Fibroblast of lung (primary cell): ENCODE data around the gene MYO18B.

ENCODE experiments used
- CTCF ChIP-seq, 2 donors: IDR thresholded peaks in 1 of 2; conservative IDR thresholded peaks in 1 of 2; 1 replicate in 1 of 2; 2 replicates in 1 of 2; pipeline ENCODE4 v1.5.1; 2011 to 2012; ENCODE audit warnings: low read length in 2 of 2, control low read depth in 1 of 2, inconsistent platforms in 1 of 2, low read depth in 1 of 2, mild to moderate bottlenecking in 1 of 2
- EZH2 ChIP-seq: IDR thresholded peaks from 2 replicates; pipeline ENCODE4 v1.5.1; 2012; ENCODE audit warnings: low read length, control low read depth, mild to moderate bottlenecking; ENCODE audit errors: missing control alignments

GRCh38 chr22:25766418-25766817 is 24.4 kb downstream of the MYO18B start:
- TF ChIP-seq CTCF (conservative IDR thresholded peaks at IDR 0.05 in 1 of 2, IDR thresholded peaks at IDR 0.05 in 1 of 2; ENCODE audit: low read depth in 1 of 2, low read length in 2 of 2): no peak
- TF ChIP-seq EZH2: no peak
